ENCODE data around the gene SORCS2.

The SORCS2 gene

DNA sequence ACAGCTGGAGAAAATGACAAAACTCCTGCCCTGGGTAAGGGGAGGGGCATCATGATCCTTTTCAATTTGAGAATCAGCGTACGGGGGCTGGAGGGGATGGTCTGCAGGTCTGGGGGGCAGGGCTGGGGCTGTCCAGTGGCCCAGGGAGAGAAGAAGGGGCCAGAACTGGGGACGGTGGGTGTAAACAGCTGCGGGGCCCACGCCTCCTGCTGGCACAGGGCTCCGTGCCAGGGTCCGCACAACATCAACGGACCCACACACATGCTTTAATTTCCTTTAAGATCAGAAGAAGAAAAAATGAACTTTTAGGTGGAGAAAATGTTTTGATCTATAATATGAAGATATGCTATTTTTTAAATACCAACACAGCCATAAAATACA lies 190.3 kb downstream of the SORCS2 start:
- DNase-seq: no peak

DNA sequence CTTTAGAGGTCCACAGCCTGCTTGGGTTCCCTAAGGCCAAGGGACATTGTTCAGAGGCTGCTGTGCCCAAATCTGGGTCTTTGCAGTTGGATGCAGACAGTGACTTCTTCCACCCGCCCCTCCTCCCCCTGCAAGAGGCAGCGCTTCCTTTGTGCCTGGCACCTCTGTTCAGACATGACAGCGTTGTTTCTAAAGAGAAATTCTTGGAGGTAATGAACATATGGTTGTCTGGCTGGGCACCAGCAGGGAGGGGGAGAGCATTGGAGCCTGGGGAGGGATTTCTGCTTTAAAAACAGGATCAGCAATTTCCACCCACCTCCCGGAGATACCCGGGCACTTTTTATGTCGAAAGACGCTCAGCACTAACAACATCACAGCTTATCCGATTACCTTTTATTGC lies 190.9 kb downstream of the SORCS2 start:
- DNase-seq: no peak

DNA sequence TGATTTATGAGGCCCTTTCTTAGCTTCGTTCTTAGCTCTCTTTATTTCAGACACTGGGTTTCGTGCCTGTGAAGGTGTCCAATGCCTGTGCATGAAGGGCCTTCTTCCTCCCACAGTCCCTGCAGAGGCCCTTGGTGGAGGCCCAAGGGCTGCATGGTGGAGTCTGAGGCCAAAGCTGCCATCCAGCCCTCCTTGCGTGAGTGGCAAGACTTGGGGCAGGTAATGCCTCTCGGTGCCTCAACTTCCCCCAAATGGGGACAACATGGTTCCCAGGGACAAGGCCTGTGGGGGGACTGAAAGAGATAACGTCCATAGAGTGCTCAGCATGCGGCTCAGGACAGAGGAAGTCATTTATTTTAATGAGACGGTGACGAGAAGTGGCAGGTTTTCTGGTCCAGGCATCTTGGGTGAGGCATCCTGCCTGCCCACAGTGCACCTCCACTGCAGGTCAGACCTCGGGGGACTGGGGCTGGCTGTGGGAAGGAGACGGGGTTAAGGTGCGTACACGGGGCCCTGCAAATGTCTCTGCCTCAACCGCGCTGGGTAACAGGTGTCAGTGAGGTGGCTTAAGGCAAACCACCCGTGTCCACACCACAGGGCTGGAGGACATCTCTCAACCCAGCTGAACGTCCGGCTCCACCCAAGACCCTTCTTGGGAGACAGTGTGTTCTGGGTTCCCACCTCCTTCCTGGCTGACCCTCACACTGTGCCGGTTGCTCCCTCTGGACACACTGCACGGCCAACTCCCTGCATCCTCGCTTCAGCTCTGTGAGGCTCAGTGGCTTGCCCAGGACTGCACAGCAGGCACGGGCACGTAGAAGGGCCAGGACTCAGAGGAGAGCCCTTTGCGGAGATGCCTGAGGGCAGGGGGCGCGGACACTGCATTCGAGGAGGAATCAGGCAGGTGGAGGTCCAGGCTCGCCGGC lies 191.9 kb downstream of the SORCS2 start:
- DNase-seq: no peak

DNA sequence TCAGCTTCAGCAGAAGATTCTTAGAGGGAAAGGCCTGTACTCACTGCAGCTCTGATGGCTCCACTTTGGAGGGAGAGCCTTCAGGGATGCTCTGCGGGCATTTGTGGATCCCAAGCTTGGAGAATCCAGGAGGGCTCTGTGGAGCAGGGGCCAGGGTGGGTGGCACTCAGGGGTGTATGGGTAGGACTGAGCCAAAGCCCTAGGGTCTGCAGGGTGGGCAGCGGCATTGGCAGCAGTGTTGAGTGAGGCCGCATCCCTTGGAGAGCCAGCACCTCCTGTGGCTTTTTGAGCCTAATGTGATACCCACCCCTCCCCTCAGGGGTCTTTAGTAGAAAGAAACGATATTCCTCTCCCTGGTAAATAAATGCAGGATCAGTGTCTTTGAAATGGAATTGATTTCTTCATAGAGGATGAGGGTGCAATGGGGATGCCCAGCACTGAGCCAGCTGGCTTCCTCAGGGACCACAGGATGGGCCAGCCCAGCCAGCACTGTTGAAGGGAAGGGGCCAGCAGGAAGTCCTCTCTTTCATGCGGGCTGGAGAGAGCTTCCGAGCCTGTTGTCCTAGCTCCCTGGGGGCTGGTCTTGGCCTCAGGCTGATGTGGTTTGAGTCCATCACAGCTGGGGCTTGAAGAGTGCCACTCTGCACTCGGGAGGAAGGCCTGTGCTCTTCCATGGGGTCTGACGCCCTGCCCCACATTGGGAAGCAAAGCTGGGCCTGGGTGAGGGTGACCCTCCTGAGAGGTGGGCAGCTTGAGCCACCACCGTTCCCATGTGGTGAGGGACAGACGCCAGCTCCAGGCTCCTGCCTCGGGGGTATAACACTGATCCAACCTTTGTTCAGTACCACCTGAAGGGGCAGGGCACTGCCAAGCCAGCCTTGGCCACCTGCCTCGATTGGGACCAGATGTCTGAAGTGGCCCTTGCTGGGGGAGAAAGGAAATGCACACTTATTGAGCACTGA lies 192.9 kb downstream of the SORCS2 start:
- no peak for DNase-seq

DNA sequence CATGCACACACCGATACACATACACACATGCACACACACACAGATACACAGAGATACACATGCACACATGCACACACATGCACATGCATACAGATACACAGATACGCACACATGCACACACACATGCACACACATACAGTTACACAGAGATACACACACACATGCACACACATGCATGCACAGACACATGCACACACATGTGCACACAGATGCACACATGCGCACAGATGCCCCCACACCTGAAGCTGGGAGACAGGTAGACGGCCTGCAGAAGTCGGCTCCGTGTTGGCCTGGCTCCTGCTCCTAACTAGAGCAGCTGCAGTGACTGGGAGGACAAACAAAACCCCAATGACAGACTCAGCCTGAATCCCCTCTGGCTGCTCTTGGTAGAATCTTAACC lies 195.6 kb downstream of the SORCS2 start:
- DNase-seq: no peak

DNA sequence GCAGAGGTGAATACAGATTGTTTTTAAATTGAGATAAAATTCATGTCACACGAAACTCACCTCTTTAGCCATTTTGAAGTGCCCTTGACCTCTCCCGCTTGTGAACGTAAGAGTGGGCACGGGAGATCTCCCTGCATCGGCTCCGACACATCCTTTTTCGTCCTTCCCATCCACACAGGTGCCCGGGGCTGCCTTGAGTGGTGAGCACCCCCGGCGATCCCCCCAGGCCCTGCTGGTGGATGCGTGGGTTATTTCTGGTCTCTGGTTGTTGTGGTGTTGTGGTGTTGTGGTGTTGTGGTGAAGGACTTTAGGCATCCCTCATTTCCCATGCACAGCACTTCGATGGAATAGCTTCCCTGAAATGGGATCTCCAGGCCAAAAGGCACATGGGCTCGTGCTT lies 196.3 kb downstream of the SORCS2 start:
- DNase-seq: no peak

DNA sequence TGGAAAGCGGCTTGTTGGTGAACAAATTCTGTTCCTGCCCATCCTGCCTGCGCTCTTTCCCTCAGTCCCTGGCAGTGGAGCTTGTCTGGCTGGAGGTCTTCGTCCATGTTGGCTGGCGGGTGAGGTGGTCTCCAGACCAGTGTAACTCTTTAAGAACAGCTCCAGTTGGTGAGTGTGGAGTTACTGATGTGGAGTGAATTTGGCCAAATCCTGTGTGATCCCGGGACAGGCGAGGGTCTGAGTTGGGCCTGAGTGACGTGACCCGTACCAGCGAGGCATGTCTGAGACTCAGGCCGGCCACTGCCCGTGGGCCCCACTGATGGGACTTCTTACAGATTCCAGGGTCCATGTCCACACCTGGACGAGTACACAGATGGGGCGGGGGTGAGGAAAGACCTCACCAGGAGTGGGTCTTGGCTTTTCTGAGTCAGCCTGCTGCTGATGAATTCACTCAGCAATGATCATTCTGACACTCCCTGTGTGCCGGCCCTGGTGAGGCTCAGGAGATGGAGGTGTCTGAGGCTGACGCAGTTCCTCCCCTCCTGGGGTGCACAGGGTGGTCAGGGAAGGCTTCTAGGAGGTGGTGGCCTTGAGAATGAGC lies 196.9 kb downstream of the SORCS2 start:
- no peak for DNase-seq

DNA sequence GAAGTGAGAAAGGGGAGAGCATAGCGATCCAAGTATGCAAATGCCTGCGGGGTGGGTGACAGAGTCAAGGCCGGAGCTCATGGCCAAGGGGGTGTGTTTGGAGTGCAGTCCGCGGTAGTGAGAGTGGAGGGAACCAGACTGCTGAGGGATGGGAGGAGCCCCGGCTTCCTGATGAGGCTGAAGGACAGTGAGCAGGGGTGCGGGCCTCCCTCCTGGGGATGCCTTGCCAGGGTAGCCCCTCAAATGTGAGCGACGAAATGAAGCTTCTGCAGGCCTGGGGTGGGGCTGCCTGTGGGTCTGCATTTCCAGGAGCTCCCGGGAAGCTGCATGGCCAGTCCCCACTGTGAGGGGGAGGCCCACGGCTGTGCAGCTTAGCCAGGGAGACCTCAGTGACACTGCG lies 197.4 kb downstream of the SORCS2 start:
- no peak for DNase-seq

DNA sequence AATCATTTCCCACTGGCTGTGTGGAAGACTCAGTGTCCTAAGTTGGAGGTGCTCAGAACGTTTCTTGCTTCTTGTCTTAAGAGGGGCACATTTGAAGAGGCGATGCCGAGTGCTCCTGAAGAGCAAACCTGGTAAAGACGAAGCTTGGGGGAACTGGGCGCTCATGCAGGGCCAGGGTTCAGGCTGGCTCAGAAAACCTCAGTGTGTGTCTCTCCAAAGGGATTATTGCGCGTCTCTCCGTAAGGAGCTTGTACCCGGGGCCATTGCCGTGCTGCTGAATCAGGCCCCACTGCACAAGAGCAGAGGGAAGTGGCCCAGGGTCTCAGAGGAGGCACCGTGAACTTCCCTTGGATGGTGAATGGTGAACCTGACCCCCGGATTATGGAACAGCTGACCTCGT lies 198.0 kb downstream of the SORCS2 start:
- DNase-seq: no peak

DNA sequence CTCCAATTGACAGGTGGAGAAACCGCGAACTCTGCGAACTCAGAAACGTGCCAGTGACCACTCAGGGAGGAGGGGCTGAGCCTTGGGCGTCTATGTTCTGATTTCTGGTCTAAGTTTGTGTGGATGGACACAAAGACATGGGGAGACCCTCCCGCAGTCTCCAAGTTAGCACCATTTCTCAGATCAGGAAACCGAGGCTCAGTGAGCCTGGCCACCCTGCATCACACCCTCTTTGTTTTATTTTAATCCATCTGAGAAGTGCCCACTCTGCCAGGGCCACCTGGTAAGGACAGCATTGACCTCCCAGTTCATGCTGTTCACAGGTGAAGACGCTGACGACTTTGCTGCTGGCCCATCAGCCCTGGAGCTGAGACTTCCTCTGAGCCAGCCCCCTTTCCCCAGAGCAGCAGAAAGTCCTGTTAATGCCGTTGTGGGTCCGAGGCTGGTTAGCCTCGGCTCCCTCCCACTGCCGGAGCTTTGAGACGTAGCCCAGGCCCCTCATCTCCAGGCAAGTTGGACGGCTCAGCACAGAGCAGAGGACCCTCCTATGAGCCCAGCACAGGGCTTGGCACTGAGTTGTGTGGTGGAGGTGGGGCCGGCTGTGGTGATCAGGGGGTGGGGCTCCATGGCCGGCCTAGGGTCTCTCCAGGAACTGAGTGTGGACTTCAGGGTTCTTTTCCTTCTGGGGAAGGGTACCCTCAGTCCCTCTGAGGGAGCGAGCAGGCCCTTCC lies 198.7 kb downstream of the SORCS2 start:
- DNase-seq: no peak

DNA sequence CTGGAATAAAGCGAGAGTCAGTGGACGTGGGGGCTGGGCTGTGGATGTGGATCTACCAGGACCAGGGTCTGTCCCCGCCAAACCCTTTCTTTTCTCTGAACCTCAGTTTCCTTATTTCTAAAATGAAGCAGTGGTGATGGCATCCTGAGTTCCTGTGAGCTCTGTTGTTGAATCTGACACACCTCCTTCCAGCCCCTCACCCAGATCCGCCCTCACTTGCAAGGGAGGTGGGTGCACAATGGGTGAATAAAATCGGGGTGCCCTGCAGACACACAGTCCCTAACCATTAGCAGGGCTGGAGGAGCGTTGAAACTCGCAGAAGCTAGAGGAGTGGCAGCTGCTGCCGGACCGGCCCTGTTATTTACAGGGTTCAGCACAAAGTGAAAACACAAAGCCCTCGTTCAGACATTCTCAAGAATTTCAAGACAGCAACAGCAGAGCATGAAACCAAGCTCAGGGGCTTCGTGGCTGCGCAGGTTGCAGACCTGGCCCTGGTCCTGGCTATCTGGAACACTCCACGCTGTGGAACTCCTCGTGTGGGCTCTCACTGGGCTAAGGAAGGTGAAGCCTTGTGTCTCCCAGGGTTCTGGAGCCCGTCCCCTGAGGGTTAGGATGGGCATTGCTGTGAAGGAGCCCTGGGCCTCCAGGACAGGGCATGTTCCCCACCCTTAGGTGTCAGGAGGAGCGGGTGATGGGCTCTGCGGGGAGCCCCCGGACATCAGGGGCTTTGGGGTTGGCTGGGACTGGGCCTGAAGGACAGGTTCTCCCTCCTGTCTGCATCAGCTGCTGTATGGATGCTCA lies 199.5 kb downstream of the SORCS2 start:
- DNase-seq: no peak

DNA sequence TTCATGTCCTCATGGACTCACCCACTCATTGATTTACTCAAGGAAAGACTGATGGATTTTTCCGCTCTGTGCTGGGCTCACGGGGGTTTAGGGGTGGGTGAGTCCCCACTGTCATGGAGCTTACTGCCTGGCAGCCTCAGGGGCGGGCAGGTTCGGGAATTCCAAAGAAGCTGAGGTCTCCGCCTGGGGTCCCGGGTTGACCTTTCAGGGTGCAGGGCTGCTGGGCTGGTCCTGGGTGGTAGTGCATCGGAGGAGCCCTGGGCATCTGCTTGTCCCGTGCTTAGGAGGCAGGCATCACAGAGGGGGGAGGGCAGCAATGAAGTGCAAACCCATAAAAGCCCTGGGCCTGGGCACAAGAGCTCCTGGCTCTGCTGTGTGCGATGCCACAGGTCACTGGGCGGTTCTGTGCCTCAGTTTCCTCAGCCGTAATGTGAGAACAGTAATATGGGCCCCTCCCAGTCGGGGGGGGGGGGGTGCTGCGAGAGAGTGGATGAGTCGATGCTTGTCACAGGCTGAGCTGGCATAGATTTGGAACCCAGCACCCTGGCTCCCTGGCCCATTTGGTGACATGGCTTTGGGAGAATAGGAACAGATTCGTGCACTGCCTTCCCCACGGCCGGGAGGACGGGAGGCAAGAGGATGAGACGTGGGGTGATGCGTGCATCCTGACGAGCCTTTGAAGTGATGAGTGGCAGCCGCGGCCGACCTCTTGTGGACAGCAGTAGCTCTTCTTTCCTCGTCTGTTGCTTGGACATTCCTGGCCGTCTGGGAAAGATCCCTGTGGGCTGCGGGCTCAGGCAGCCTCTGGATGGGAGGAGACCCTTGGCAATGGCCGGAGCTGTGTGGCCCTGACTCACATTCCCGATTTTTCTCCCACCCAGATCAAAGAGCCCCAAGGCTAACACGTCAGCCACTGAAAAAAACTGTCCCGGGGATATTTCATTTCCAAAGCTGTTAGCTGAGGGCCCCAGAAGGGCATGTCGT lies 200.4 kb downstream of the SORCS2 start:
- DNase-seq: peak; percentile 33

DNA sequence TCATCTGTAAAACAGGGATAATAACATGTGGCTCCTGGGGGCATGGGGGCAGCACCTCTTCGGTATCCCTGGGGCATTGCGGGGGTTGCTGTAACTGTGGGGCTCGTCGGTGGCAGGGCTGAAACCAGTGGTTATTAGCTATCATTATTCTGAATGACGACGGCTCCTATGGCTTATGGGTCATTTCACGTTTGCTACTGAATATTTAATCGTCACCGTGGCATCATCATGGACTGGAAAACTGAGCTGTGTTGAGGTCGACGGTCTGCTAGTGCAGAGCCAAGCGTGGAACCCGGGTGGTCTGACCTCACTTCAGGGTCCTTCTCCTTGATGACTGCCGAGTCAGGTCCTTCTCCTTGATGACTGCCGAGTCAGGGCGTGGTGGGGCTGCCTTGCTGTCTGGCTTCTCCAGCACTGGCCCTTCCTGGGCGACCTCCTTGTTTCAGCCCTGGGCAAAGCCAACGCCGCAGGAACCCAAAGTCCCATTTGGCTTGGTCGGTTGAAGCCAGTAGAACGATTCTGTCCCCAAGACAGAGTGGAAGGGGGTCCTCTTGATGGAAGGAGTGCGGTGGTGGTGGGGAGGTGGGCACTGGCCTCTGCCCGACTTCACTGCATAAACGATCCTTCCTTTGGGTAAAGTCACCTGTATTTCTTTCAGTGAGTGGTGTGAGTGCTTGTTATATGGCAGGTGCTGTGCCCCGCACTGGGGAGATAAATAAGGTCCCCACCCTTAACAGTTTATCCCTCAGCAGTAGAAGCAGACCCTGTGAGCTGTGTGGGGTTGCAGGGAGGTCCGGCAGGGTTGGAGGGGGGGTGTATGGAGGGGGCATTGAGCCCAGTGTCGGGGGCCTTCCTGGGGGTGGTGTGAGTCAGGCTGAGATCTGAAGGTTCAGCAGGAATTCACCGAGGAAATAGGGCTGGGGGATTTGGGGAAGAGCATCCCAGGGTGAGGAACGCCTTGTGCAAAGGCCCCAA lies 201.6 kb downstream of the SORCS2 start:
- no peak for DNase-seq

DNA sequence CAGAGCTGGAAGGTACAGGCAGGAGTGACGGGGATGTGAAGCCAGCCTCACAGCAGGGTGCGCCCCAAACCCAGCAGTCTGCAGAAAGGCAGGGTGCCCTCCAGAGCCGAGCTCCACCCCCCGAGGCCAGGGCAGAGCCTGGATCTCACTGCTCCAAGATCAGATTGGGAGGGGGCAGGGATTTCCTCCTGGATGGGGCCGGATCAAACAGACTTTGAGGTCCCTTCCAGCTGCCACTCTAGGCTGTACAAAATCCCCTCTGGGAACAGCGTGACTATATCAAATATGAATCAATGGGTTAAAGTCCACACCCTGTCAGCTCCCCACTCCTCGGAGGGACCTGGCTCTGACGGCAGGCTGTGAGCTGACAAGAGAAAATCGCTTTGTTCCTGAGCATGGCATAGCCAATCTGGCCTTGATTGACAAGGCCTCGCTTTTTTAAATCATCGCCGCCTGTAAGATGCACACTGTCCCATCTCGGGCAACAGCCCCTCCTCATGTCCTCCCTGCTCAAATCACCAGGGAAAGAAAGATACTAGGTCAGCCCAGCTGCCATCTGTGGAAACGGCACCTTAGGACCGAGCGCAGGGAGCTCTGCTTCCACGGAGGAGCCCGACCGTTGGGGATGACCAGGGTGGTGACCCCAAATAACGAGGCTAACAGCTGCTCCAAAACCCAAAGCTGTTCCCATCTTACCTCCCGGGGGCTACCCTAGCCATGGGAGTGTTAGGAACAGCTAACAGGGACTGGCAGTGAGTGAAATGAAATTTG lies 202.5 kb downstream of the SORCS2 start:
- no peak for DNase-seq

DNA sequence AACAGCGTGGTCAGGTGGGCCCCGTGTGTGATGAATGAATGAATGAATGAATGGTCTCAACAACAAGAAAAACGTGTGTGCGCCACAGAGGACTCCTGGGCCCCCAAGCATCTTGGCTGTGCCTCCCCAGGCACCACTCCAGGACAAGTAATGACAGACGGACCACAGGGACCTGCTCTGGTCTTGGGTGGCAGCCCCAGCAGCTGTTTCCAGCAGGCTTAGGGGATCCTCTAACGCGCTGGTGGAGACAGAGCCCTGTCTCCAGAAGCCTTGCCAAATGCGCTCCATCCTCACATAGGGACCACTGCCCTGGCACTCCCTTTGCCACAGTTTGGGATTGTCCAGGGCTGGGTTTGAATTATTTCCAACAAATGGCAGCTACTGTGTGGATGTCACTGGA lies 203.3 kb downstream of the SORCS2 start:
- DNase-seq: no peak

DNA sequence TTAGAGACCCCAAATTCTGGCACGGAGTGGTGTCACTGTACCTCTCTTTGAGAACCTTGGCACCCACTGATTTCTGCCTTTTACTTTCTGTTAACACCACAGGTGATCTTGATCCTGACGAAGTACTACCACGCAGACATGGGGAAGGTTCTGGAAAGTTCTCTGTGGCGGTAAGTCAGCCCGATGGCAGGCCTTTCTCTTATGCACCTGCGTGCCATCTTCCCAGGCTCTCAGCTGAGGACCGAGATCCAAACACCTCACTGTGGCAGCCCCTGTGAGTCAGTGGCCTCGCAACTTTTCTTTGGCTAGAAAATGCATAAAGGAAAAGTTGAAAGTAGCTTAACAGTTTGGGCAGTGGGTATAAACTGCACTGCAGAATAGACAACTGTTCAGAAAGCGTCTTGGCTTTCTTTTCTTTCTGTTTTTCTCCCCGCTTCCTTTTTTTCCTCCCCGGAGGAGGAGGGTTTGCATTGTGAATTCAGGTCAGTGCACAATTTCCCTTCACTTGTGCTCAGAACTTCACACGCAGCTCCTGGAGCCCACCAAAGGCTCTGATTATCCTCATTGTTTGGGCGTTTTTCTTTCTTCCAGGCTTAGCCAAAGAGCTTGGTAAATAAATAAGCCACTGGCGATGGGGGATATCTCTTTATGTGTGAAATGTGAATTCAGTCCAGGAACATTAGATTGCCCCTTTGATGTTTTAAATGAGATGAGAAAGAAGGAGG lies 204.0 kb downstream of the SORCS2 start:
- DNase-seq: no peak
